ENCODE measurements around the gene GABBR2.

The GABBR2 gene

GRCh38 chr9:98538626-98539031 lies 170.1 kb downstream of the GABBR2 start:
- no peak for DNase-seq (ENCODE audit: low spot score)

- no peak for DNase-seq (ENCODE audit: low spot score)
Measured at GRCh38 chr9:98538203-98538602, 170.5 kb downstream of the GABBR2 start.

- no peak for DNase-seq (ENCODE audit: low spot score)
Measured at GRCh38 chr9:98536542-98537173, 172.1 kb downstream of the GABBR2 start.

GRCh38 chr9:98533866-98534265 lies 174.9 kb downstream of the GABBR2 start:
- DNase-seq (ENCODE audit: low spot score): no peak

GRCh38 chr9:98533132-98533531 lies 175.6 kb downstream of the GABBR2 start:
- DNase-seq (ENCODE audit: low spot score): peak; percentile 26

- no peak for DNase-seq (ENCODE audit: low spot score)
Measured at GRCh38 chr9:98532574-98532973, 176.2 kb downstream of the GABBR2 start.

- DNase-seq (ENCODE audit: low spot score): no peak
Measured at GRCh38 chr9:98532147-98532546, 176.6 kb downstream of the GABBR2 start.

GRCh38 chr9:98530806-98531386 lies 177.8 kb downstream of the GABBR2 start:
- no peak for DNase-seq (ENCODE audit: low spot score)

- DNase-seq (ENCODE audit: low spot score): no peak
Measured at GRCh38 chr9:98530275-98530674, 178.5 kb downstream of the GABBR2 start.

- no peak for DNase-seq (ENCODE audit: low spot score)
Measured at GRCh38 chr9:98529841-98530240, 178.9 kb downstream of the GABBR2 start.

GRCh38 chr9:98523231-98523901 lies 185.4 kb downstream of the GABBR2 start:
- peak; percentile 26 for DNase-seq (ENCODE audit: low spot score)

- DNase-seq (ENCODE audit: low spot score): no peak
Measured at GRCh38 chr9:98522487-98522886, 186.2 kb downstream of the GABBR2 start.

GRCh38 chr9:98521141-98521540 lies 187.6 kb downstream of the GABBR2 start:
- peak; percentile 32 for DNase-seq (ENCODE audit: low spot score)

- no peak for DNase-seq (ENCODE audit: low spot score)
Measured at GRCh38 chr9:98520221-98520960, 188.3 kb downstream of the GABBR2 start.

- no peak for DNase-seq (ENCODE audit: low spot score)
Measured at GRCh38 chr9:98519641-98520040, 189.1 kb downstream of the GABBR2 start.

GRCh38 chr9:98518556-98518955 lies 190.2 kb downstream of the GABBR2 start:
- DNase-seq (ENCODE audit: low spot score): no peak

- no peak for DNase-seq (ENCODE audit: low spot score)
Measured at GRCh38 chr9:98517761-98518160, 191.0 kb downstream of the GABBR2 start.

GRCh38 chr9:98516897-98517503 lies 191.7 kb downstream of the GABBR2 start:
- no peak for DNase-seq (ENCODE audit: low spot score)

- no peak for DNase-seq (ENCODE audit: low spot score)
Measured at GRCh38 chr9:98516205-98516896, 192.4 kb downstream of the GABBR2 start.

GRCh38 chr9:98515506-98516204 lies 193.1 kb downstream of the GABBR2 start:
- DNase-seq (ENCODE audit: low spot score): no peak

- DNase-seq (ENCODE audit: low spot score): no peak
Measured at GRCh38 chr9:98514841-98515240, 193.9 kb downstream of the GABBR2 start.

All from hepatic stellate cell (primary cell).